PC-9 (cell line): ENCODE results near the gene SKIC2.

Experiments used
- EZH2 ChIP-seq: fragments of 200-600 bp; sonication (generic); IDR thresholded peaks from 2 replicates; pipeline ENCODE4 v1.8.0; 2017; ENCODE audit warnings: antibody characterized with exemption, low read depth
- TF ChIP-seq, protein P1 (sequence below): fragments of 200-600 bp; sonication (generic); conservative IDR thresholded peaks from 2 replicates; pipeline ENCODE4 v1.6.1; 2017; ENCODE audit warnings: mixed run types, antibody characterized with exemption, mild to moderate bottlenecking, moderate library complexity

DNA sequence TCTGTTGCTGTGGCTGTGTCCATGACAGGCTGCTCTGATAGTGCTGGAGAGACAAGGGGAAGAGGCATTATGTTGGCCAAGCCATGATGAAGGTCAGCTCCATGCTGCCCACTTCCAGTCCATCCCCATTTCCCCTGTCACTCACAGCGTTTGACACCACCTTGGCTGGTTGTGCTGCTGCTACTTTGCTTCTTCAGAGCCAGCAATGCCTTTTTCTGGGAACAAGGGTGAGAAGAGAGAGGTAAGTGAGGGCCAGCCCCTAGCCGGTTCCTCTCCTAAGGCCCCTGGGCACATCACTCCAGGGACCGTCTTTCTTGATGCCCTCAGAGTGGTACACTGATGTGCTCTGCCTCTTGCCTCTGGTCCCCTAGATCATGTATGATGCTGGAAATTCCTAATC, 2.2 kb upstream of the SKIC2 start:
- TF ChIP-seq, protein P1, sequence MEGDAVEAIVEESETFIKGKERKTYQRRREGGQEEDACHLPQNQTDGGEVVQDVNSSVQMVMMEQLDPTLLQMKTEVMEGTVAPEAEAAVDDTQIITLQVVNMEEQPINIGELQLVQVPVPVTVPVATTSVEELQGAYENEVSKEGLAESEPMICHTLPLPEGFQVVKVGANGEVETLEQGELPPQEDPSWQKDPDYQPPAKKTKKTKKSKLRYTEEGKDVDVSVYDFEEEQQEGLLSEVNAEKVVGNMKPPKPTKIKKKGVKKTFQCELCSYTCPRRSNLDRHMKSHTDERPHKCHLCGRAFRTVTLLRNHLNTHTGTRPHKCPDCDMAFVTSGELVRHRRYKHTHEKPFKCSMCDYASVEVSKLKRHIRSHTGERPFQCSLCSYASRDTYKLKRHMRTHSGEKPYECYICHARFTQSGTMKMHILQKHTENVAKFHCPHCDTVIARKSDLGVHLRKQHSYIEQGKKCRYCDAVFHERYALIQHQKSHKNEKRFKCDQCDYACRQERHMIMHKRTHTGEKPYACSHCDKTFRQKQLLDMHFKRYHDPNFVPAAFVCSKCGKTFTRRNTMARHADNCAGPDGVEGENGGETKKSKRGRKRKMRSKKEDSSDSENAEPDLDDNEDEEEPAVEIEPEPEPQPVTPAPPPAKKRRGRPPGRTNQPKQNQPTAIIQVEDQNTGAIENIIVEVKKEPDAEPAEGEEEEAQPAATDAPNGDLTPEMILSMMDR, result no peak
- TF ChIP-seq EZH2, result no peak
